Inflammatory macrophage (primary cell): ENCODE results near the gene SLC35D3.
"Not testable (repeated sequence)": the region's sequence is repeated elsewhere in the genome, so short reads cannot be mapped to it uniquely, and the experiment has no call there.

Experiments used
- DNase-seq, 2 donors: peaks; one replicate each; pipeline ENCODE4 v3.0.0-alpha.2; 2020 to 2022

Gene SLC35D3

GRCh38 chr6:136967876-136968752 is 46.0 kb downstream of the SLC35D3 start:
- DNase-seq: peak; percentile 68 to 69

- no peak for DNase-seq
Observed at GRCh38 chr6:136968837-136969236, 46.7 kb downstream of the SLC35D3 start.

GRCh38 chr6:136969433-136969832 is 47.3 kb downstream of the SLC35D3 start:
- no peak for DNase-seq

- no peak for DNase-seq
Observed at GRCh38 chr6:136969930-136970329, 47.8 kb downstream of the SLC35D3 start.

GRCh38 chr6:136971609-136972008 is 49.5 kb downstream of the SLC35D3 start:
- DNase-seq: no peak

GRCh38 chr6:136973781-136974180 is 51.7 kb downstream of the SLC35D3 start:
- not testable (repeated sequence) for DNase-seq
